T-helper 2 cell treated with Interferon-gamma antibody and Interleukin-4, amounts not matched to agents 5 μg/mL and 100 μg/mL, for 36 hours (primary cell): ENCODE results near the gene ALAS1.

Experiments
- DNase-seq: peaks from one replicate; pipeline ENCODE4 v3.0.0; 2021; ENCODE audit warnings: low spot score
- H3K27ac Mint-ChIP-seq: one replicate; pipeline ENCODE4 v1.8.0; 2021; ENCODE audit warnings: mild to moderate bottlenecking, mixed read lengths
- H3K27me3 Mint-ChIP-seq: one replicate; pipeline ENCODE4 v1.8.0; 2021; ENCODE audit warnings: low read depth, mixed read lengths
- H3K36me3 Mint-ChIP-seq: one replicate; pipeline ENCODE4 v1.8.0; 2021; ENCODE audit warnings: low read depth, mixed read lengths
- H3K4me1 Mint-ChIP-seq: one replicate; pipeline ENCODE4 v1.8.0; 2021; ENCODE audit warnings: low read depth, mixed read lengths
- H3K4me3 Mint-ChIP-seq: one replicate; pipeline ENCODE4 v1.8.0; 2022; ENCODE audit warnings: mild to moderate bottlenecking, moderate library complexity, mixed read lengths
- H3K9me3 Mint-ChIP-seq: one replicate; pipeline ENCODE4 v1.8.0; 2021; ENCODE audit warnings: mixed read lengths

ALAS1 gene

DNA sequence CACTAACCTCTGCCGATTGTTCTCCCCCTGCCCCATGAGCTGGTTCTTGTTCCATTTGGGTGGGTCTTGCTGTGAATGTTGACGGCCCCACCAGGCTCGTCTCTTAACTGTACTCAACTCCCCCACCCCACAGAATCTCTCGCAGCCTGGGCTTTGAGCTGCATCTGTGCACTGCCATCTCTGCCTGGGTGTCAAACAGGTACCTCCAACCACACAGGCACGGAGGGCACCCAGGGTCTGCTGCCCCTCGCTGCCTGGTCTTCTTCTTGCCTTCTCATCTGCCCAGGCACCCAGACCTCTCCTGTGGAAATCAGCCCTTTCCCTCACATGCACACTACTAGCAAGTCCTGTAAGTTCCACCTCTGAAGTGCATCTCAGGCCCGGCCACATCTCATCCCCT lies 17.4 kb downstream of the ALAS1 start:
- no peak for DNase-seq
- Mint-ChIP-seq H3K4me3 (no peak overlapping the region), H3K27me3 (no peaks in the 10 kb centered on the region), H3K36me3 (peaks cover 48% of the 10 kb centered on the region), H3K9me3 (no peaks in the 10 kb centered on the region), H3K27ac (peak overlapping the region; percentile 57), H3K4me1 (peaks cover 38% of the 10 kb centered on the region)

DNA sequence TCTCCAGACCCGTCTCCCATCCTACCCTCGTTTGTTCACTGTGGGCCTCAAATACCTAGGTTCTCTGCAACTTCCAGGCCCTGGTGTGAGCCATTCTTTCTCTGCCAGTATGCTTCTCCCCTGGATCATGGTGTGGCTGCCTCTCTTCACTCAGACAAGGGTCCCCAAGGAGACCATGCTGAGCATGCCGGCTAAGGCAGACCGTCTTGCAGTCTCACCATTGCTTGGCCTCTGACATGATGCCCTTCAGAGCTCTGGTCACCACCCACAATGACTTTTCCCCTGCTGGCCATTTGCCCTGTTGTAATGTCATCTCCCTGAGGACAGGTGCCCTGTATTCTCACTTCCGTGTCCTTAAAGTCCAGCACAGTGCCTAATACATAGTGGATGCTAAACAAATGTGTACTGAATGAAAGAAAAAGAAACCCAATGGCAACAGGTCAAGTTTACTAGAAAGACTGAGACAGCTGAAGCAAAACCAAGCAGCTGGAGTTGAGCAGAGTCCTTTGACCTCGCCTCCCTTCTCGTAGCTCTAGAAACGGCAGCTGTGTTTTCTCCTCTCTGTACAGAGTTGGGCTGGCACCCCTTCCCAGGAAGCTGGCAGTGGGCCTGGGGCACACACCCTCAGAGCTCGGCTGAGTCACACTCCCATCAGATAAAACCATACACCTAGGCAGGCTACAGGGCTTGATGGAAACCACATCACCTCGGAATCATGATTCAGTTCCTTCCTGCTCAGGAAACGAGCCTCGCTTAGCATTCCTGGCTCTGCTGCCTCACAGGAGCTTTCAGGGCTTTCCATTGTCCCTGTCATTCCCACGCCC lies 18.8 kb downstream of the ALAS1 start:
- Mint-ChIP-seq H3K36me3 (peaks cover 36% of the 10 kb centered on the region), H3K27me3 (no peaks in the 10 kb centered on the region), H3K27ac (peak overlapping the region; percentile 88), H3K4me1 (peaks cover 44% of the 10 kb centered on the region), H3K9me3 (no peaks in the 10 kb centered on the region), H3K4me3 (peak overlapping the region; percentile 77)
- DNase-seq = peak; percentile 51

DNA sequence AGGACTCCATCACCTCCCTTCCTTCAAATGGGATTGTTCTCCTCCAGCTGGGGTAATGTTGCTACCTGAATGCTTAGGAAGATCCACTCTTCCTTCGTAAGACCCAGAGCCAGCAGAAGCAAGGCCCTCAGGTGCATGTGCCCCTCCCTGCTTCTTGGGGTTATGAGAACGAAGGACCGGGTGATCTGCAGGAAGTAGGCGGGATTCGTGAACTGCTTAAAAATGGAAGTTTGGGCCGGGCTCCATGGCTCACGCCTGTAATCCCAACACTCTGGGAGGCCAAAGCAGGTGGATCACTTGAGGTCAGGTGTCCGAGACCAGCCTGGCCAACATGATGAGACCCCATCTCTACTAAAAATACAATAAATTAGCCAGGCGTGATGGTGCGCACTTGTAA lies 19.4 kb downstream of the ALAS1 start:
- no peak for DNase-seq
- no peaks in the 10 kb centered on the region for H3K27me3 Mint-ChIP-seq
- peak overlapping the region; percentile 88 for H3K27ac Mint-ChIP-seq
- H3K36me3 Mint-ChIP-seq = peaks cover 31% of the 10 kb centered on the region
- H3K4me1 Mint-ChIP-seq = peaks cover 49% of the 10 kb centered on the region
- peak overlapping the region; percentile 77 for H3K4me3 Mint-ChIP-seq
- H3K9me3 Mint-ChIP-seq = no peaks in the 10 kb centered on the region

DNA sequence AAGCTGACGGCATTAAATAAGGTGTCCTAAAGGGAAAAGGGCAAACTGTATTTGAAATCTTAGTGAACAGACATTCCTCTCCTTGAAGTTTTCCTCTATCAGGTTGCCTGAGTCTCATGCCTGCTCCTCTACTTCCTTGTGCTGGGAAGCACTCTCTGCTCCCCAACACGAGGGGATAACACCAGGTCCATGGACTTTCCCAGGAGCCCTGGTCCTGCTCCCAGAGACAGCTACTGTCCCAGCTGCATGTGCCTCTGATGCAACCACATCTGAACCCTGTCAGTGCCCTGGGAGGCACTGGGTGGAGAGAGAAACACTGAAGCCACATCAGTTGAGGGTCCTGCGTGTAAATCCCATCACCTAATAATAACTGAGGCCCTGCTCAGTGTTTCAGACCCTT lies 20.1 kb downstream of the ALAS1 start:
- no peak for DNase-seq
- peaks cover 50% of the 10 kb centered on the region for H3K4me1 Mint-ChIP-seq

DNA sequence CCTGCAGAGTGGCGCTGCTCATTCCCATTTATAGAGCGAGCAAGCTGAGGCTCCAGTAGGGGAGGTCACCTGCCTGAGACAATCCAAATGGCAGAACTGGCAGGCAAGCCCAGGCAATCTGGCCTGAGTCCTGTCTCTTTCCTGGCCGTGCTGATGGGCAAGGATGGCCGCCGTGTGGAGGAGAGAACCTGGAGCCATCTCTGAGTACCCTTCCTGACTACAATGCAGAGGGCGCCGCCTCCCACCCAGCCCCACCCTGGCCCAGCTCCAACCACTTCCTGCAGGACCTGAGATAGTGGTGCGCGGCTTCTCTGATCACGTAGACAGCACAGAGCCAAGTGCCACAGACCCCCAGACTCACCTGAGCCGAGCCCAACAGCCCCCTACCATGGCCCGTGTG lies 20.5 kb downstream of the ALAS1 start:
- Mint-ChIP-seq H3K36me3 (peaks cover 25% of the 10 kb centered on the region), H3K9me3 (no peaks in the 10 kb centered on the region), H3K4me1 (peaks cover 53% of the 10 kb centered on the region), H3K27me3 (no peaks in the 10 kb centered on the region), H3K4me3 (peak overlapping the region; percentile 77), H3K27ac (peak overlapping the region; percentile 88)
- DNase-seq = no peak

More for the DNA sequence above, 20.1 kb downstream of the ALAS1 start:
- peaks cover 28% of the 10 kb centered on the region for H3K36me3 Mint-ChIP-seq
- H3K27me3 Mint-ChIP-seq = no peaks in the 10 kb centered on the region
- peak overlapping the region; percentile 88 for H3K27ac Mint-ChIP-seq
- no peaks in the 10 kb centered on the region for H3K9me3 Mint-ChIP-seq
- peak overlapping the region; percentile 77 for H3K4me3 Mint-ChIP-seq

DNA sequence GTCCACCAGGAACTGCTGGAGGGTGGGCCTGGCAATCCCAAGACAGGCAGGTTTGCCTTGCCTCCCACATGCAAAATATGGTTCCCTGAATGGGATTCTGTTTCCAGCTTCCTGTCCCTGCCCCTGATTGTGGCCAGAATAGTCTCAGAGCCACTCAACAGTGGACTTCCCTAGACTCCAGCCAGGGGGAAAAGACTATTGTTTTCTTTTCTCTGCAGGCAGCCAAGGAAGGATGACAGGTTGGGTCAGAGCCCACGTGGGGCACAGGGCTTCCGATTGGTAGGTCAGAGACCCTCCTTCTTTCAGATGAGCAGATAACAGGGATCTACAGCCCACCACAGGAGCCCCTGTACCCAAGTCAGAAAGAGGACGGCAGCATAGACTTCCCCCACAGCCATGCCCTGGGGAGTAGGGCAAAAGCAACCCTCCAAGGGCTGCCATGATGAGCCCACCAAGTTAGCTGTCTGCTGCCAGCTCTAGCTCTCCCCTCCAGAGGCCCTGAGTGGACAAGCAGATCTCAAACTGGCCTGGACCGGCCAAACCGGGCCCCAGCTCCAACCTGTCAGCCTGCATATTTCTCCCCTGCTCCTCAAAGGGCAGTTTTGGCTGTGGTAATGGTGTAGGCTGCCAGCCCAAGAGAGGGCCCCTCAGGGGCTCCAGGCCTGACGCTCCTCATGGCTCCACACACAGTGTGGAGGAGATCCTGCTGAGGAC lies 21.1 kb downstream of the ALAS1 start:
- H3K9me3 Mint-ChIP-seq = no peaks in the 10 kb centered on the region
- H3K27ac Mint-ChIP-seq = peak overlapping the region; percentile 82
- no peaks in the 10 kb centered on the region for H3K27me3 Mint-ChIP-seq
- H3K4me1 Mint-ChIP-seq = peaks cover 58% of the 10 kb centered on the region
- peak overlapping the region; percentile 77 for H3K4me3 Mint-ChIP-seq
- no peak for DNase-seq
- H3K36me3 Mint-ChIP-seq = peaks cover 24% of the 10 kb centered on the region

DNA sequence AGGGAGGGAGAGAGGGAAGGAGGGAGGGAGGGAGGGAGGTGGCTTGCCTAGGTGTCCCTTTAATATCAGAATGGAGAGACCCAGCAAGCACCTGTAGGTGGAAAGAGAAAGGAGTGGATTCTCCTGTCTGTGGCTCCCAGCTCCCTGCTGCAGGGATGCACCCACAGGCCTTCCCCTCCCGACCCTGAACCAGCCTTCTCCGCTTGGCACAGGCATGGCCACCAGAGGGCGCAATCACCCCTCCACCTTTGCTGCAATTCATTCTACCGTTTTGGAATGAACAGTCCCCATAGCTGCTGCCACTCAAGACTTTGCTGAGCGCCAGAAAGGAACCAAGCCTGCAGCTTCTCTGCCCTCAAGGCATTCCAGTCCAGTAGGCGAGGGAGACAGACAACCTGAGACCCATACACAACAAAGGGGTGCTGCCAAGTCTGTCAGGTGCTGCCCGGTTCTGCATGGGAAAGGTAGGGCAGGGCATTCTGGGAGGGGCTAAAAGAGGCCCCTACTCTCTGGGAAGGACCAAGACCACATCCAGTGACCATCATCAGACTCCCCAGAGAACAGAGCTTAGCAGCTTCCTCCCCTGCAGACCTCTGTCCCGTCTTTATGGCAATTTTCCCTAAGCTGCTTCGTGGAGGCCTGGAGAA lies 22.5 kb downstream of the ALAS1 start:
- no peaks in the 10 kb centered on the region for H3K9me3 Mint-ChIP-seq
- DNase-seq = peak; percentile 76
- H3K4me1 Mint-ChIP-seq = peaks cover 57% of the 10 kb centered on the region
- peak overlapping the region; percentile 62 for H3K27ac Mint-ChIP-seq
- H3K4me3 Mint-ChIP-seq = peak overlapping the region; percentile 48
- peaks cover 10% of the 10 kb centered on the region for H3K36me3 Mint-ChIP-seq
- H3K27me3 Mint-ChIP-seq = no peaks in the 10 kb centered on the region

DNA sequence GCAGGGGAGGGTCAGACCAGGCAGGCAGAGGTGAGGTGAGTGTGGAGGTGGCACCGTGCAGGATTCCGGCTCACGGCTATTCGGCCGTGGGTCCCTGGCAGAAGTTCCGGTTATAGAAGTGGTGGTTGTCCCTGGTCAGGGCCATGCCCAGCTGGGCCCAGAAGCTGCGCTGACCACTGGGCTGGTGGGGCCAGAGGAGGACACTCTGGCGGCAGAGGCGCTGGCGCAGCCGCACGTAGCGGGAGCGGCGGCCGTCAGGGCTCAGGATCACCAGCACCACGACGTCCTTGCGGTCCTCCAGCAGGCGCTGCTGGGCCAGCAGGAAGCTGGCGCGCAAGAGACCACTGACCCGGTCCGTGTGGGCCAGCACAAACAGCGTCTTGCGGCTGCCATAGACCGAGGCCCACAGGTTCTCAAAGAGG lies 23.2 kb downstream of the ALAS1 start:
- H3K9me3 Mint-ChIP-seq = no peaks in the 10 kb centered on the region
- no peaks in the 10 kb centered on the region for H3K27me3 Mint-ChIP-seq
- H3K36me3 Mint-ChIP-seq = peaks cover 8% of the 10 kb centered on the region
- no peak for DNase-seq
- peak overlapping the region; percentile 62 for H3K27ac Mint-ChIP-seq
- peaks cover 62% of the 10 kb centered on the region for H3K4me1 Mint-ChIP-seq
- H3K4me3 Mint-ChIP-seq = peak overlapping the region; percentile 48

DNA sequence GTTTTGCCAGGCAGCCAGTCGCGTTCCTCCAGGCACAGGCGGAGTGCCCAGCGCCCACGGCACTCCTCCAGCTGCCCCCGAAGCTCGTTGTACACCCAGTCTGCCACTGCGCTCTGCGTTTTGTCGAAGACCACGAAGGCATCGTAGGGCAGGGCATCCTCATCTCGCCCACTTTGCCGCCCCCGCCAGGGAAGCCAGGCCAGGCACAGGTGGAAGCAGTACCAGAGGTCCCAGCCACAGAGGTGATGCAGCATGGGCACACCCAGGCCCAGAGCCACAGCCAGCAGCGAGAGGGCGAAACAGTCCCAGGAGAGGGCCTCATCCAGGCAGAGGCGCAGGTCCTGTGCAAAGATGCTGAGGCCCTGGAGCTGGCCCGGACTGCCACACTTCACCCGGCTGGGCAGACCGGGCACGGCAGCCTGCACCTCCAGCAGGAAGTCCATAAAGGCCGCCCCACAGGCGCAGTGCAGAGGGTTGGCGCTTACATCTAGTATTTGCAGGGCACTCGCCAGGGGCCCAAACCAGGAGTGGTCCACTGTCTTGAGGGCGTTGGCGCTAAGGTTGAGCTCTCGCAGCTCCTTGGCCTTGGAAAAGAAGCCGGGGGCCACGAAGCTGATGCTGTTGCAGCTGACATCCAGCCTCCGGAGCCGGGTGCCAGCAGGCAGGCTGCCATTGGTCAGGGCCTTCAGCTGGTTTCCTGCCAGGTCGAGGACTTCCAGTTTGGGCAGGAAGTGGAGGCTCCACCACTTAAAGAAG lies 23.8 kb downstream of the ALAS1 start:
- peak overlapping the region; percentile 82 for H3K27ac Mint-ChIP-seq
- DNase-seq = no peak
- H3K4me3 Mint-ChIP-seq = peak overlapping the region; percentile 75
- peaks cover 64% of the 10 kb centered on the region for H3K4me1 Mint-ChIP-seq
- H3K27me3 Mint-ChIP-seq = no peaks in the 10 kb centered on the region
- peaks cover 5% of the 10 kb centered on the region for H3K36me3 Mint-ChIP-seq
- no peaks in the 10 kb centered on the region for H3K9me3 Mint-ChIP-seq

DNA sequence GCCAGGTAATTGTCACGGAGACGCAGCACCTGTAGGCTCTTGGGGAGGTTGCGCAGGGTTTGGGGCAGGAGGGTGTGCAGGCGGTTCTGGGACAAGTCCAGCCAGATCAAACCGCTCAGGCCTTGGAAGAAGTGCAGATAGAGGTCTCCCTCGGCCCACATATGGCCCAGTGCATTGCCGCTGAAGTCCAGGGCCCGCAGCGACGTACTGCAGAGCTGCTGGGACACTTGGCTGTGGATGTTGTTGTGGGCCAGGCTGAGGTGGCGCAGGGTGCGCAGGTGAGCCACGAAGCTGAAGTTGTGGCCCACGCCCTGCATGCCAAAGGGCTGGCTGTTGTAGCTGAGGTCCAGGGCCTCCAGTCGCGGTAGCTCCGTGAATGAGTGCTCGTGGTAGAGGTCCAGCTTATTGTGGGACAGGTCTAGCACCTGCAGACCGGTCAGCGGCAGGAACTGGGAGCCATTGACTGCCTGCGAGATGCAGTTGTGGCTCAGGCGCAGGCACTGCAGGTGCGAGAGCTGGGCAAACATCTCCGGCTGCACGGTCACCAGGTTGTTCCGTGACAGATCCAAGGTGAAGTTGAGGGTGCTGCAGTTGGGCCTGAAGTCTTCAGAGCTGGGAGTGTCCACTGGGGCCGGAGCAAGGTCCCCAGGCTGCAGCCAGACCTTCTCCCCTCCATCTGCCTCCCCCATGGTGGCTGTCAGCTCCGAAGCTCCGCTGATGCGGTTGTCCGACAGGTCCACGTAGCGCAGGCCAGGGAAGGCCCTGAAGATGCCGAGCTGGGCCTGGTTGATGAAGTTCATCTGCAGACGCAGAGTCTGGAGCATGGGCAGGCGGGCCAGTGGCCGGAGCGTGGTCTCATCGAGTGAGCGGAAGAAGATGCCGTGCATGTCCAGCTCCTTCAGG lies 24.6 kb downstream of the ALAS1 start:
- H3K36me3 Mint-ChIP-seq = peaks cover 4% of the 10 kb centered on the region

DNA sequence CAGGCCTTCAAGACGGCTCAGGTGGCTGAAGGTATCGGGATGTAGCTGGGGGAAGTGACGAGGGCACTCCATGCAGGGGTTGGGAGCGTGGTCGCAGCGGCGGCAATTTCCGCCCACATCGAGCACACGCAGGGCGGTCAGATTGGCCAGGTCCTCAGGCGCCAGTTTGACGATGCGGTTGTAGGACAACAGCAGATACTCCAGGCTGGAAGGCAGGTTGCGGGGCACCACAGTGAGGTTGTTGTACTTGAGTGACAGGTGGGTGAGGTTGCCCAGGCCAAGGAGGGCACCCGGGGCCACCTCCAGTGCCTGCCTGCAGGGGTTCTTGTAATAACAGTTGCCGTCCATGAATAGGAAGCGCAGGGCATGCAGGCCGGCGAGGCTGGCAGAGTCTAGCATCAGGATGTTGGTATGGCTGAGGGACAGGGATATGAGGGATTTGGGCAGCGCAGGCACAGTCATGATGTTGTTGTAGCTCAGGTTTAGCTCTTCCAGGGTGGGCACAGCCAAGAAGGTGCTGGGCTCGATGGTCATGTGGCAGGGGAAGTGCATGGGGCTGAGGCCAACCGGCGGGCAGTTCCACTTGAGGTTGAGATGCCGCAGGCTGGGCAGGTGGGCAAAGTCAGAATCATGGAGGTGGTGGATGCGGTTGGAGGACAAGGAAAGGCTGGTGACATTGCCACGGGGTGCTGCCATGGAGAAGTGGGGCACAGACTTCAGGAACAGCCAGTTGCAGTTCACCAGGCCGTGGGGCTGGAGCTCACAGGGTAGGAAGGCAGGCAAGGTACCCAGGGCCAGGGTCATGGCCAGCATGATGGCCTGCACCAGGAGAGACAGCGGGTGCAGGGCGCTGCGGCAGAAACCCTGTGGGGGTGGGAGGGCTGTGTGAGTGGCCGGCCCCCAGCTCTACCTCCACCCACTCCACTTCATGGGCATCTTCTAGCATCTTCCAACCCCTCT lies 25.8 kb downstream of the ALAS1 start:
- peaks cover 8% of the 10 kb centered on the region for H3K36me3 Mint-ChIP-seq
- peak overlapping the region; percentile 16 for H3K27ac Mint-ChIP-seq
- H3K4me1 Mint-ChIP-seq = peaks cover 46% of the 10 kb centered on the region
- no peaks in the 10 kb centered on the region for H3K9me3 Mint-ChIP-seq
- DNase-seq = no peak
- H3K4me3 Mint-ChIP-seq = no peak overlapping the region
- no peaks in the 10 kb centered on the region for H3K27me3 Mint-ChIP-seq

More for the DNA sequence above, 24.6 kb downstream of the ALAS1 start:
- Mint-ChIP-seq H3K4me1 (peaks cover 57% of the 10 kb centered on the region), H3K4me3 (peak overlapping the region; percentile 75), H3K27me3 (no peaks in the 10 kb centered on the region), H3K27ac (peak overlapping the region; percentile 82), H3K9me3 (no peaks in the 10 kb centered on the region)
- no peak for DNase-seq
